Upper lobe of left lung (tissue), 6 donors: ENCODE measurements around the gene FAM184B. TPM values are rescaled to one million over a fixed set of nuclear protein-coding genes. Genes with fewer than 3 reads are reported as not detected.
"Not testable (repeated sequence)": the region's sequence is repeated elsewhere in the genome, so short reads cannot be mapped to it uniquely, and the experiment has no call there.

Source experiments
- ATAC-seq, 2 donors: fragments of 200-7000 bp; cut with Tn5 transposase; one replicate each; pipeline ENCODE4 v1.9.1; 2022; ENCODE audit warnings: mild to moderate bottlenecking in 2 of 2, moderate library complexity in 2 of 2; ENCODE audit not compliant: low FRiP score in 2 of 2
- DNase-seq, 2 donors: peaks; one replicate each; pipeline ENCODE4 v3.0.0-alpha.2; 2019 to 2020
- H3K27ac ChIP-seq, 4 donors: fragments of 200-600 bp; sonication (generic); one replicate each; pipeline ENCODE4 v1.5.1; 2016 to 2019
- H3K27me3 ChIP-seq, 4 donors: fragments of 200-600 bp; sonication (generic); one replicate each; pipeline ENCODE4 v1.5.1; 2017 to 2019
- H3K36me3 ChIP-seq, 4 donors: fragments of 200-600 bp; sonication (generic); one replicate each; pipeline ENCODE4 v1.5.1; 2016 to 2019
- H3K4me1 ChIP-seq, 4 donors: fragments of 200-600 bp; sonication (generic); one replicate each; pipeline ENCODE4 v1.5.1; 2018 to 2019
- H3K4me3 ChIP-seq, 4 donors: fragments of 200-600 bp; sonication (generic); one replicate each; pipeline ENCODE4 v1.5.1; 2017 to 2019; ENCODE audit warnings: mild to moderate bottlenecking in 2 of 4, moderate library complexity in 1 of 4
- H3K9me3 ChIP-seq, 4 donors: fragments of 200-600 bp; sonication (generic); one replicate each; pipeline ENCODE4 v1.5.1; 2018 to 2019
- EP300 ChIP-seq, 4 donors: sonication (generic); formaldehyde crosslinking; IDR thresholded peaks; one replicate each; pipeline ENCODE4 v1.5.1; 2017; ENCODE audit warnings: antibody characterized with exemption in 4 of 4, control low read depth in 2 of 4
- POLR2A ChIP-seq, 4 donors: fragments of 450-650 bp; IDR thresholded peaks; one replicate each; pipeline ENCODE4 v1.5.1; 2016 to 2017; ENCODE audit warnings: antibody characterized with exemption in 4 of 4, mild to moderate bottlenecking in 2 of 4
- POLR2AphosphoS5 ChIP-seq, 2 donors: sonication (generic); formaldehyde crosslinking; IDR thresholded peaks; one replicate each; pipeline ENCODE4 v1.5.1; 2017; ENCODE audit warnings: antibody characterized with exemption in 2 of 2
- WGBS, 2 donors: methylation state at CpG; one replicate each; pipeline ENCODE4 v1.1.5; 2017 to 2018; 5-methylcytosine and 5-hydroxymethylcytosine counted together
- total RNA-seq, 6 donors: library from RNA; depleted of rRNA in 4 of 6; stranded (reverse); fragments of >200 nt in 4 of 6; gene quantifications; one replicate each; pipeline versions ENCODE4 v1.1.0 to v1.2.1, GENCODE V29; 2016 to 2021
- TF ChIP-seq, protein P1 (sequence below), 6 experiments: fragments of 450-650 bp in 4 of 6; fragments of 200-600 bp in 2 of 6; sonication (generic) in 2 of 6; IDR thresholded peaks; one replicate each; pipeline ENCODE4 v1.5.1; 2016 to 2019; ENCODE audit warnings: antibody characterized with exemption in 6 of 6
- donor health status: DM: no; HTN: no; CAD: no; lungs with moderate emphysema.
- donor health status: DM: no; HTN: yes; CAD: no; lungs with severe emphysema.

Gene FAM184B
- total RNA-seq, 6 donors from 2014 or later: 0.13 to 1.0 (median 0.34) TPM

DNA sequence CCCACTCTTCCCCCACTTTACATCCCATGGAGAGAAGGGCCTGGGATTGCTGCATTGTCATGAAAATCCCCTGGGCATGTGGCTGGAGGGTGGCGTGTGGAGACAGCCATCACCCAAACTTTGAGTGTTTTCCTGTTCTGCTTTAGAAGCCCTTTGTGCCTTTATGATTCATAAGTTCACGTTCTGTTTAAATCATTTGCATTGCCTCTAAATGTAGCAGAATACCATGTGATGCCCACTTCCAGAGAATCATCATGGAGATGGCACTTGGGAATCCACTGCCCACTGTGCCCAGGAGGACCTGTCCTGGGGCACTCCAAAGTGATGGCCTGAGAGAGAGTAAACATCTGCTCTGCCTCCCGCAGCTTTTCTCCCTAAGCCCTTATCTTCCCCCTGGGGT lies 114.2 kb downstream of the FAM184B start:
- ATAC-seq (no peak), DNase-seq (no peak)
- Histone ChIP-seq H3K27ac (no peak overlapping the region), H3K36me3 (no peaks in the 10 kb centered on the region), H3K4me1 (no peaks in the 10 kb centered on the region), H3K27me3 (no peaks in the 10 kb centered on the region), H3K9me3 (no peaks in the 10 kb centered on the region), H3K4me3 (no peak overlapping the region)
- TF ChIP-seq EP300 (IDR thresholded peaks at IDR 0.05) (no peak), POLR2AphosphoS5 (IDR thresholded peaks at IDR 0.05) (no peak), POLR2A (IDR thresholded peaks at IDR 0.05) (no peak)
- TF ChIP-seq, protein P1, sequence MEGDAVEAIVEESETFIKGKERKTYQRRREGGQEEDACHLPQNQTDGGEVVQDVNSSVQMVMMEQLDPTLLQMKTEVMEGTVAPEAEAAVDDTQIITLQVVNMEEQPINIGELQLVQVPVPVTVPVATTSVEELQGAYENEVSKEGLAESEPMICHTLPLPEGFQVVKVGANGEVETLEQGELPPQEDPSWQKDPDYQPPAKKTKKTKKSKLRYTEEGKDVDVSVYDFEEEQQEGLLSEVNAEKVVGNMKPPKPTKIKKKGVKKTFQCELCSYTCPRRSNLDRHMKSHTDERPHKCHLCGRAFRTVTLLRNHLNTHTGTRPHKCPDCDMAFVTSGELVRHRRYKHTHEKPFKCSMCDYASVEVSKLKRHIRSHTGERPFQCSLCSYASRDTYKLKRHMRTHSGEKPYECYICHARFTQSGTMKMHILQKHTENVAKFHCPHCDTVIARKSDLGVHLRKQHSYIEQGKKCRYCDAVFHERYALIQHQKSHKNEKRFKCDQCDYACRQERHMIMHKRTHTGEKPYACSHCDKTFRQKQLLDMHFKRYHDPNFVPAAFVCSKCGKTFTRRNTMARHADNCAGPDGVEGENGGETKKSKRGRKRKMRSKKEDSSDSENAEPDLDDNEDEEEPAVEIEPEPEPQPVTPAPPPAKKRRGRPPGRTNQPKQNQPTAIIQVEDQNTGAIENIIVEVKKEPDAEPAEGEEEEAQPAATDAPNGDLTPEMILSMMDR (IDR thresholded peaks at IDR 0.05): no peak
- WGBS, 2 donors: 76 to 82% methylated on average over 3 of the region's 3 CpGs

DNA sequence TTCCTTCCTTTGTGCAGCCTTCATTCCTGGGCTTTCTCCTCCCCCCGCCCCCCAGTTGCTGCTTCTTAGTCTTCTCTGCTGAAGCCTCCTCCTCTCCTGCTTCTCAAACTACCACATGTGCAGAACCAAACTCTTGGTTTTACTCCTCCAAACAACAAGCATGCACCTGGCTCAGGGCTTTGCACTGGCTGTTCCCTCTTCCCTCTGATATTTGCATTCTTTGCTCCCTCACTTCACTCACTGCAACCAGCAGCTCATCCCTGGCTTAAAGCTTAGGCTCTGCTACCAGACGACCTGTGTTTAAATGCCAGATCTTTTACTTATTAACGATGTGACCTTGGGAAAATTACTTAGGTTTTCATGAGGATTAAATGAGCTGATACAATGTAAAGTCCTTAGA lies 115.6 kb downstream of the FAM184B start:
- no peak overlapping the region for H3K4me3 ChIP-seq
- WGBS, 2 donors: 66 to 81% methylated on average over 3 of the region's 3 CpGs
- no peaks in the 10 kb centered on the region for H3K27me3 ChIP-seq
- H3K36me3 ChIP-seq: no peaks in the 10 kb centered on the region
- DNase-seq (no peak), ATAC-seq (no peak)
- H3K4me1 ChIP-seq: no peaks in the 10 kb centered on the region
- no peaks in the 10 kb centered on the region for H3K9me3 ChIP-seq
- TF ChIP-seq, protein P1 (IDR thresholded peaks at IDR 0.05): no peak
- TF ChIP-seq POLR2AphosphoS5 (IDR thresholded peaks at IDR 0.05) (no peak), EP300 (IDR thresholded peaks at IDR 0.05) (no peak), POLR2A (IDR thresholded peaks at IDR 0.05) (no peak)
- H3K27ac ChIP-seq: no peak overlapping the region

DNA sequence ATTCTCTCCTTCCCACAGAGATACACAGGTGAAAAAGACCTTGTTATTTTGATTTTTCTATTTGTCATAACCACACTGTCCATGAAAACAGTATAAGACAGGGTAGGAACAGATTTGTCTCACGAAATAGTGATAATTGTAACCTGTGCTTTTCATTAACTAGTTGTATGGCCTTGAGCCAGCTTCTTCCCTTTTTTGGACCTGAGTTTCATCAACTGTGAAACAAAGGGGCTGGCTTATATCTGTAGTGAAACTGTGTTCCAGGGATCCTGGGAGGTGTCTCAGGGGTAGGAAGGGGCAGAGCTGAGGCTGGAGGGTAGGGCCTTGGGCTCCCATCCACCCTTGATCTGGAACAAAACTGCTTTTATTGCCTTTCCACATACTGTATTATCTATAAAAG lies 116.1 kb downstream of the FAM184B start:
- WGBS, 2 donors: 43 to 58% methylated on average over 1 of the region's 1 CpG
- ATAC-seq: no peak

DNA sequence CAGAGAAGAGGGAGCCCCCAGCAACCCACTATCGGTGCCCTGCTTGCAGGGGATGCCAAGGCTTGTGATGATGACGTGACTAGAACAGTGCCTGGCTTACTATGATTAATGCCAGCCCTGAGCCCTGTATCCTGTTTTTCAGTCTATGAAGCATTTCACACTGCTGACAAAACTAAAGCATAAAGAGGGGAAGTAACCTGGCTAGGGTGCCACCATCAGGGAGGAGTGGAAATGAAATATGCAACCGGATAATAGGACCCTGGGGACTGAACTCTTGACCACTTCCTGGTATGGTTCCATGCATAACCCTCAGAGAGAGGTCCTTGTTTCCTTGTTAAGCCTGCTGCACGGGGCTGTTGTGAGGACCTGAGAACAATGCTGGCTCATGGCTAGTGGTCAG lies 116.7 kb downstream of the FAM184B start:
- Histone ChIP-seq H3K36me3 (no peaks in the 10 kb centered on the region), H3K27ac (no peak overlapping the region), H3K4me3 (no peak overlapping the region), H3K27me3 (no peaks in the 10 kb centered on the region), H3K9me3 (no peaks in the 10 kb centered on the region), H3K4me1 (no peaks in the 10 kb centered on the region)
- WGBS, 2 donors: 25 to 51% methylated on average over 4 of the region's 4 CpGs
- TF ChIP-seq EP300 (IDR thresholded peaks at IDR 0.05) (no peak), POLR2A (IDR thresholded peaks at IDR 0.05) (no peak), POLR2AphosphoS5 (IDR thresholded peaks at IDR 0.05) (no peak)
- TF ChIP-seq, protein P1 (IDR thresholded peaks at IDR 0.05): no peak
- DNase-seq (no peak), ATAC-seq (no peak)

More for the DNA sequence above, 116.1 kb downstream of the FAM184B start:
- TF ChIP-seq EP300 (IDR thresholded peaks at IDR 0.05): no peak
- TF ChIP-seq, protein P1 (IDR thresholded peaks at IDR 0.05): no peak
- Histone ChIP-seq H3K9me3 (no peaks in the 10 kb centered on the region), H3K4me3 (no peak overlapping the region), H3K36me3 (no peaks in the 10 kb centered on the region), H3K4me1 (no peaks in the 10 kb centered on the region), H3K27me3 (no peaks in the 10 kb centered on the region), H3K27ac (no peak overlapping the region)
- no peak for DNase-seq

DNA sequence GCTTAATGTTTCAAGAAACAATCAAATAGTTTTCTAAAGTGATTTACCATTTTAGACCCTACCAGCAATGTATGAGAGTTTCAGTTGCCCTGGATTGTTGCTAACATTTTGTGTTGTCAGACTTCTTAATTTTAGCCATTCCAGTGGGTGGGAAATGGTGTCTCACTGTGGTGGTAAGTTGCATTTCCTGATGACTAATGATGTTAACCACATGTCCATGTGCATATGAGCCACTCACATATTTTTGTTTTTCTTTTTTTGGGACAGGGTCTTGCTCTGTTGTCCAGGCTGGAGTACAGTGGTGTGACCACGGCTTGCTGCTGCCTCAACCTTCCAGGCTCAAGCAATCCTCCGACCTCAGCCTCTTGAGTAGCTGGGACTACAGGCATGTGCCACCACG lies 118.7 kb downstream of the FAM184B start:
- H3K27me3 ChIP-seq: no peaks in the 10 kb centered on the region
- no peak for DNase-seq
- no peaks in the 10 kb centered on the region for H3K4me1 ChIP-seq
- 85 to 95% methylated on average over 3 of the region's 3 CpGs for WGBS, 2 donors
- no peak overlapping the region for H3K27ac ChIP-seq
- no peaks in the 10 kb centered on the region for H3K9me3 ChIP-seq
- no peaks in the 10 kb centered on the region for H3K36me3 ChIP-seq
- TF ChIP-seq EP300 (IDR thresholded peaks at IDR 0.05) (no peak), POLR2A (IDR thresholded peaks at IDR 0.05) (no peak), POLR2AphosphoS5 (IDR thresholded peaks at IDR 0.05) (no peak)
- TF ChIP-seq, protein P1 (IDR thresholded peaks at IDR 0.05): no peak
- ATAC-seq: no peak
- no peak overlapping the region for H3K4me3 ChIP-seq

DNA sequence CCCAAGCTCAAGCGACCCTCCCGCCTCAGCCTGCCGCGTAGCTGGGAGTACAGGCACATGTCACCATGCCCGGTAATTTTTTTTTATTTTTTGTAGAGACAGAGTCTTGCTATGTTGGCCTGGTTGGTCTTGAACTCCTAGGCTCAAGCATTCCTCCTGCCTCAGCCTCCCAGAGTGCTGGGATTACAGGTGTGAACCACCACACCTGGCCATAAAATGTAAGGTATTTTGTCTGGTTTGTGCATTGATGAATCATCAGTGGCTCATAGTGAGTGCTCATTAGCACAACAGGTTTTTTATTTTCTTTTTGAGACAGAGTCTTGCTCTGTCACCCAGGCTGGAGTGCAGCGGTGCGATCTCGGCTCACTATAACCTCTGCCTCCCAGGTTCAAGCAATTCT lies 122.2 kb downstream of the FAM184B start:
- H3K27ac ChIP-seq, H3K27me3 ChIP-seq, H3K4me3 ChIP-seq, H3K36me3 ChIP-seq, H3K9me3 ChIP-seq, H3K4me1 ChIP-seq, ATAC-seq: not testable (repeated sequence)
- peak in 1 of 2 donors; percentile 19 for DNase-seq
- 91 to 98% methylated on average over 8 of the region's 8 CpGs for WGBS, 2 donors
